Measurements from ENCODE around the gene CLCN7.

CLCN7 gene

DNA sequence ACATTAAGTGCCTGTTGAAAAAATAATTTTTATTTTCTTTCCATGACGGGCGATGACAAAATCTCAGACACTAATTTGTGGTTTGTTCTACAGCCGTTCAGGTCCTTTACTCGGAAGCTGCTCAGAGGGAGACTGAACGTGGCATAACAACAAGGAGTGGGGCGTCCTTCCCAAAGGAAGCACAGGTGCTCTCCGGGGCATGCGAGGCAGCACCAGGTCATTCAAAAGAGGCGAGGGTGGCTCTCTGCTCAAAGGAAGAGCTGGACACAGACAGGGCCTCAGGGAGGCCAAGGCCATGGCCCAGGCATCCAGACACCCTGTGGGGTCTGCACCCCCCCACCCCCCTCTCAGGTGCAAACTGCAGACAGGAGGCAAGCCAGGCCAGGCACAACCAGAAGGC, 76.5 kb downstream of the CLCN7 start:
- no peak for DNase-seq

DNA sequence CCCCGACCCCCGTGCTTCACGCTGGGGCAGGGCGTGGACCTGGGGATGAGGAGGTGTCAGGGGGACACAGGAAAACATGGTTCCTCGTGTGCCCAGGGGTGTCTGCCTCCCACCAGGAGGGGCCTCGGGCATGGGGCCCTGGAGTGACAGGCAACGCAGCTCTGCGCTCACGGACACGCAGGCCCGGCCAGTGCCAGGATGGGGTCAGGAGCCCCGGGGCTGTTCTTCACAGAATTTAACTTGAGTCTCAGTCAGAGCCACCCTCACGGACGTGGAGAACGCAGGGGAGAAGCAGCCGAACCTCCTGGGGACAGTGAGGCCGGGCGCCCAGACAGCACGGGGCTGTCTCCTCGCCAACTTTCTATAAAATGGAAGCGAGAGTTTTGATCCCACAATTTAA, 77.0 kb downstream of the CLCN7 start:
- no peak for DNase-seq

DNA sequence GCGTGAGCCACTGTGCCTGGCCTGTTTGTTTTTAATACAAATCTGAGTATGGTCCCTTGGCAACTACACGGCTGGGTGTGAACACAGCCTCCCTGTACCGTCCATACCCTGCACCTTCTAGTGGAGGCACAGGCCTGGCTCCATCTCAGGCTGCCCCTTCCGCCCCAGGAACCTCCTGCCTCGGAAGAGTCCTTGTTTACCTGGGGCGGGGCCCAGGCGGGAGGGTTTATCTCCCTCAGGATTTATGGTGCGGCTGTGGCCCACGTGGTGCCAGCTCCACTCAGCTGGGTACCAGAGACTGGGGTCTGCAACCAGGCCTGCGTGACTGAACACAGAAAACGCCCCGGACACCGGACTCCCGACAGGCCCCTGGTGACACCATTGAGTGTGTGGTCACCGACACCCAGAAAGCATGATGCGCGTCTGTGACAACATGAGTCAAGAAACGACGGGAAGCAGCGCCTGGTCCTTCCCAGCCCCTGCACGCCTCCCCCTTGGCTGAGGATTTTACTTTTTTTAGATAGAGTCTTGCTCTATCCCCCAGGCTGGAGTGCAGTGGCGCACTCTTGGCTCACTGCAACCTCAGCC, 79.3 kb downstream of the CLCN7 start:
- DNase-seq, result no peak
